ENCODE measurements around the gene CC2D2A.

CC2D2A gene

DNA sequence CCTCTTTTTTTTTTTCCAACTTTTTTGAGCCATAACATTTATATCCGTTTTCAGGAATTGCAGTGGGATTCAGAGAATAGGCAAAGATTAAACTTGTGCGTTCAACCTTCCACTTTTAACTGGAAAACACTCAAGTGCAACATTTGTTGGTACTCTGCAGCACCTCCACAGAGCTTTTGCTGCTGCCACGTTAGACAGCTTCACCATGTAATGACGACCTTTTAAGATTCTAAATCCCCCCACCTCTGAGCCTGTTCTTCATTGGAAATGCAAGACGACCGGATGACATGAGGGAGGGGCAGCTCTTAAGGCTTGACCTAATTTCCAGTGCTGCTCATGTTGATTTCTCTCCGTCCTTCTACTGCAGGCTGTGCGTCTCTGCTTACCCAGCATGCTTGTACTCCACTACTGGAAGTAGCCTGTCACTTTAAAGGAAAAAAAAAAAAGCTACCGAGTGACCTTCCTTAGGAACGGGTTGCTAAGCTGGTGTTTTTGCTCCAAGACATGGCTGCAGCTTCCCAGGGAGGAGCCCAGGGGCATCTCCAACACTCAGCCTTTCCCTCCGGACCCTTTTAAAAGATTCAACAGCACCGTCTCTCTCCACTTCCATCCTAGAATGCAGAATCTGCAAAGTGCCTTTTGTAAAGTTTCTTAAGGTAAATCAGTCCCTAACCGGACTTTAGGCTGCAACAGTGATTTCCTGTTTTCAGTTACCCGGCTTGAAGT lies at the start of gene CC2D2A:
TSS of gene CC2D2A (plus strand) at position 481 of the 726 bp plus-strand sequence. CDS start 6,051 bp downstream, outside the sequence.
- DNase-seq (ENCODE audit: low read depth in 2 of 2): no peak

DNA sequence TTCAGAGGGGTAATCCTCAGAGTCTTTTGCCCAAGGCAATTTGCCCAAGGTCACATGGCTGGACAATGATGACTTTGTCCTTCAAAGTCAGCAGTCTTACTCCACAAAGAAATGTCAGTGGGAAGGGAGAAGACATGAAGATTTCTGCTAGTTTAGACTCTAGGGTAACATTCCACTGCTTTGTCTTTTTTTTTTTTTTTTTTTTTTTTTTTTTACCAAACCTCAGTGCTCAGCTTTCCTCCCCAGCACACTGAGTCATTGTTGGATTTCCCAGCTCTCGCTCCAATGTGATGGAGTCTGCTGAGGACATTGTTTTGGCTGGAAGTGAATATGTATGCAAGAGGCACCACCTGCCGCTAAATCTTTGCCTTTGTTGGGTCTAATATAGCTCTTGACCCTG lies 49.0 kb upstream of the CC2D2A start:
- DNase-seq (ENCODE audit: low read depth in 2 of 2): no peak

DNA sequence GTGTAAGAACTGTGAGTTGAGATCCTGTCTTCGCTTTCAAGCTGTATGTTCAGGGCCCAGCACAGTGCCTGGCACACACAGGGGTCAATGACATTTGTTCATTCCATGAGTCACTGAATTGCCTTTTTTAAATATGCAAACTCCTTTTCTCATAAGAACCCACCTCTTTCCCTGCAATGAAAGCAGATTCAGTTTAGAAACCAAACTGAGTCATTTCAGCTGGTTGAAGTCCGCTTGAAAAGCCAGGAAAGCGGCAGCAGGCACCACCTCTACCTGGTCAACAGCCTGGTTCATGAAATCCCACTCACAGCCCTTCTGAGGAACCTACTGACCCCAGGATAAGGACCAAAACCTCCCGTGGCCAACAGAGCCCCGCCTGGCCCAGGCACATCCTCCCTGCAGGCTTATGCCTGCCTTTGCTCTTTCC lies 46.4 kb upstream of the CC2D2A start:
- no peak for DNase-seq (ENCODE audit: low read depth in 2 of 2)

DNA sequence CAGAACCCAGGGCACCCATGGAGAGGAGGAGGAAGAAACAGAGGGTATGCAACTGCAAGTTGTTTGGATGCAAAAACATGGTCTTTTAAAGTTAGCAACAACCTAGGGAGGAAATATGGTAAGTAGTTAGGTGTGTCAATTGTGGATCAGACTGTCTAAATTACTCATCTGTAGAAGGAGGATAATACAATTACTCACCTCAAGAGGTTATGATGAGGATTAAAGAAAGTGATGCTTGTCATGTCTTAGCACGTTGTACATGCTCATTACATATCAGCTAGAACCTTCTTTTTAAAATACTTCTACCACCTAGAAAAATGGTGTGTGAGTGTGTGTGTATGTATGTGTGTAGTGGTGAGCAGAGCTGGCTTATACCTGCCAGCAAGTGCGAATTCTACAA lies 44.2 kb upstream of the CC2D2A start:
- no peak for DNase-seq (ENCODE audit: low read depth in 2 of 2)

DNA sequence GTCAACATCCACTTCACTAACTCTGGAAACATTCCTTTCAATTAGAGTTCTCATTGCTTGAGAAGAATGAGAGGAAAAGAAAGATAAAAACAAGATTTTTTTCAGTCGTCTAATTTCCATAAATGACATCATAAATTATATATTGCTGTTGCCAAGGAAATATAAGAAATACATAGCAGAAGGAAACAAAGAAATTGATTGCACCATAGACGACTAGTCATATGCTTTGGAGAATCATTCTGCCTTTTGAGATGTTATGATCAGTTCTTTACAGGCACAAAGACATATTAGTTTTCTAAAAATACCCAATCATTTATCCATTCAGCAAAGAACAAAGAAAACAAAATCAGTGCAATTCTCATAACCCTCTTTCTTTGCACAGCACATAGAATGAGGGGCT lies 42.5 kb upstream of the CC2D2A start:
- DNase-seq (ENCODE audit: low read depth in 2 of 2): no peak

DNA sequence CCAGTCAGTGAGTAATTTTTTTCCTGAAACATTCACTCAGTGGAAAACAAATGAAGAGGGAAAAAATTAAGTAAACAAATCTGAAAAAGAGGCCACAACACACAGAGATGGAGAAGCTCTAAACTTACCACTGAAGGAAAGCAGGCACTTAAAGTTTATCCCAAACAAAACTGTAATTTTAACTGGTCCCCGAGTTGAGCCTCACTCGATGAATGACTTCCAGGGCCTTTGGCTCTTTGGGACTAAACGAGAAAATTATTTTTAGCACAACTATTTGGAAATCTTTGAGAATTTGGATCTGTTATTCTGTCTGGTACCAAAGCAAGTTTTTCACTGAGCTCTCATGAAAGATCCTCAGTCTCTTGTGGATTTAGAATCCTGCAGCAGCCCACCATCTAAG lies 42.0 kb upstream of the CC2D2A start, which contains the start of gene C1QTNF7:
TSS of gene C1QTNF7 (plus strand) at position 333 of the 400 bp plus-strand sequence. CDS start 7,711 bp downstream, outside the sequence.
- no peak for DNase-seq (ENCODE audit: low read depth in 2 of 2)

DNA sequence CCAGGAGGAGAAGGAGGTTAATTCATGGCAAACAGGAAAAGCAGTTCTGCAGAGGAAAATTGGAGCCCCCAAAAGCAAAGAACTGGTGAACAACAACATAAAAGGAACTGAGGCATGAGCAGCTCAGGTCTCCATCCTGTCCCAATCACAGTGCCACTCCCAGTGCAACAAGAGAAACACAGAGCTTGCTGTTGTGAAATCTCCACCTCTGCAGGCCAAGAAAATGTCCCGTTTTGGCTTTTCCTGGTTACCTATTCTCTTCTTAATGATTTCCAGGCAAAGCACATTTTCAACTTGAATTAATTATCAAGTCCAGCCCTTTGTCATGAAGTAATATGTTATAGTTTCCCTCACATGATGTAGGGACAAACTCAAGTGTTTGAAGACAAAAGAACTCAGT lies 41.1 kb upstream of the CC2D2A start:
- DNase-seq (ENCODE audit: low read depth in 2 of 2): no peak

DNA sequence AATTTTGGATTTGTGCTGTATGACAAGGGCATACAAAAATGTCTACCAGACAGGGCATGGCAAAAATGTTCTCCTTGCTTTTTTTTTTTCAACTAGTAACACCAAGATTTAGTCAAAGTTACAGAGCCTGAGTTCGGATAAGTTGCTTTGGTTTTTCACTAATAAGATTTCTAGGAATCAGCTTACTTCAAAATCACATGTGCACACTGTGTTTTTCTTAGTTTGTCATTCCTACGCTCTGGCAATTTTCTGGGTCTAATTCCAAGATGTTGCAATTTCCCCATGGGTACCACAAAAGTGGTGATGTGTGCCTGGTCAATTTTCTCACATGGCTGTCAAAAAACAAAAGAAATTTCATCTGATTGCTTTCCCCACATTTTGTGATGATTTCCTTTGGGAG lies 35.6 kb upstream of the CC2D2A start:
- no peak for DNase-seq (ENCODE audit: low read depth in 2 of 2)

DNA sequence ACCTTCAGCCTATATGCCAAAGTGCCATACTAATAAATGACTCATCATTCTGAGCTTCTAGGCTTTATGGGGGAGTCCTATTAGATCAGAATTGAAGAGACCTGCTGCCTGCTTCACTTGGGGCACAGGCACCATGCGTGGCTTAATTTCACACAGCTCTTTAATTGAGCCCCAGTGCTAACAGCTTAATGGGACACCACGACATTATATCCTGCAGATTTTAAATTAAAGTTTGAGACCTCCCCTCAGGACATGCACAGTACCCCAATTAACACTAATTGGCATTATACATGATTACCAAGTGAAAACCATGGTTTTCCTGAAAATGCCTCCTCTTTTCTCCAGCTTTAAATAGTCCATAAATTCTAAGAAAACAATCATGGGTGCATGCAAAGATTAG lies 35.0 kb upstream of the CC2D2A start:
- no peak for DNase-seq (ENCODE audit: low read depth in 2 of 2)

DNA sequence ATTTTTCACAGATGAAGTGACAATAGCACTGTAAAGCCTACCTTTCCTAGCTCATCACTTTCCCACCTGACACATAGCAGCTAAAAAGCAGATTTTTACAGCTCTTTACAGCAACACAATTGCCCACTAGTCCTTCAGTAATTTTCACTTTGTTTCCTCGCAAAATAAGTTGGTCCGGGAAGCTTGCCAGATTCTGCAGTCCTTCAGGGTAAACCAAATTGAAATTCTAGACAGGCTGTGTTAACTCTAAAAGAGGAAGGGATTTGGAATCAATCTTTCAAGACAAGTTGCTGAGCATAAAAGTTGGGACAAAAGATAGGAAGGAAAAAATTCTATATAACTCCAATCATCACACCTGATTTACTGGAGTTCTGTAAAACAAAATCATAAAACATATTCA lies 33.2 kb upstream of the CC2D2A start:
- no peak for DNase-seq (ENCODE audit: low read depth in 2 of 2)

DNA sequence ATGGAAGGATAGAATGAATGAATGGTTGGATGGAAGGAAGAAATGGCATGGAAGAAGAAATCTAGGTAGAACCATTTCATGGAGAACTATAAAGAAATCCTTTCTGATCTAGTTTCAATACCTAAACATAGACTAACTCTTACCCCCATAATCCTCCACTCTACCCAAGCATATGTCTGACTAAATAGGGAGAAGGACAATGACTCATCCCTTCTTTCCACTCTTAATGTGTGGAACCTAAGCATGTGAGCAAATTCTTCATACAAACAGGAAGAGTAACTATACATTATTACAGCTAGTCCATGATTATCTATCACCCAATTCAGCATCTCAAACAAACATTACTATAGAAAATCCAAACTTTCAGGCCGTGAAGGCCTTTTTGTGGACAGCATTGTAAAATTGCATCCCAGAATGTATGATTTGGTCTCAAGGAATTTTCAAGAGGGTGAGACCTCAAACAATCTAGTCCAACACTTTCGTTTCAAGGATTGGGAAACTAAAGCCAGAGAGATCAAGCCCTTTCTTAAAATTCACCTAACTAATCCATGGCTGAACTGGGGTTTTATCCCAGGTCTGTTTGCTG lies 30.6 kb upstream of the CC2D2A start:
- no peak for DNase-seq (ENCODE audit: low read depth in 2 of 2)

DNA sequence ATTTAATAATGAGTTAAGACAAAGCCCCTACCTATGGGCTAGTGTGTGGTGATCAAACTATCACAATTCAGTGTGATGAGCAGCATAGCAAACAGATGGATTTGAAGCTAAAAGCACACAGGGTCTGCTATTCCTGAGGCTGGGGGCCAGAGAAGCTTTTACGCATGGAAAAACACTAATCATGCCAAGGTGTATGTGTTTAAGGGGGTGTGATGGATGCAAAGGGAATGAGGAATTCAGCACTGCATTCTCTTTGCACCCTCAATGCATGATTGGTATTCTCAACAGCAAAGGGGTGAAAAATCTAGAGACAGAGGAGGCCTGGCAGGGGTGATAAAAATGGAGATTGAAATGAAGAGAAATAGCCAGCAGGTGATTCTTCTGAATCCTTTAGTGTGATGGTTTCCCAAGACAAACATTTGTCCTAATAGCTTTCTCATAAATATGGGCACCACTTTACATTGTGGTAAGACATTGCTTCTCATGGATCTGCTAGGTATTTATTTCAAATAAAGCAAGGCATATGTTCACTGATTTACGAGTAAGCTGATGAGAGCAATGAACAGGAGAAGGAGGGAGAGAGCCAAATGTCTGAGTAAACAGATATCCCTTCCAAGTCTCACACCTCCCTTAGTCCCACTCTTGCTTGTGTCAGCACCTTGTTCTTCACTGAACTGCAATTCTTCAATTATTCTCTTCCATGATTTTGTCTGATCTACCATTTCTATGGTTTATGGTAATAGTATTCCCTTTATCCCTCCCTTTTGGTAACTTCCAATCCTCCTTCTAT lies 26.1 kb upstream of the CC2D2A start:
- DNase-seq (ENCODE audit: low read depth in 2 of 2): no peak

DNA sequence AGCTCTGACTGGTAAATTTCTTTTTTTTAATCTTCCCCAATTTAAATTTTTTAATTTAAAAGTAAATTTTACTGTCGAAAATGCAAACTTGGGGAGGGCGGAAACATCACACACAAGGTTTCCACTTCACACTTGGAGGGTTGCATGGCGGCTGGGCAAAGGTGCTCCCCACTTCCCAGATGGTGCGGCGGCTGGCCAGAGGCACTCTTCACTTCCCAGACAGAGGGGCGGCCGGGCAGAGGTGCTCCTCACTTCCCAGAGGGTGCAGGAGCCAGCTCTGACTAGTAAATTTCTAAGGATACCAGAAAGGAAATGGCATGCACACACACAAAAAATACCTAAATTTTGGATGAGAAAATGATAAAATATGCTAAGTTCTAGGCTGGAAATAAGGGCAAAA lies 25.4 kb upstream of the CC2D2A start:
- no peak for DNase-seq (ENCODE audit: low read depth in 2 of 2)

DNA sequence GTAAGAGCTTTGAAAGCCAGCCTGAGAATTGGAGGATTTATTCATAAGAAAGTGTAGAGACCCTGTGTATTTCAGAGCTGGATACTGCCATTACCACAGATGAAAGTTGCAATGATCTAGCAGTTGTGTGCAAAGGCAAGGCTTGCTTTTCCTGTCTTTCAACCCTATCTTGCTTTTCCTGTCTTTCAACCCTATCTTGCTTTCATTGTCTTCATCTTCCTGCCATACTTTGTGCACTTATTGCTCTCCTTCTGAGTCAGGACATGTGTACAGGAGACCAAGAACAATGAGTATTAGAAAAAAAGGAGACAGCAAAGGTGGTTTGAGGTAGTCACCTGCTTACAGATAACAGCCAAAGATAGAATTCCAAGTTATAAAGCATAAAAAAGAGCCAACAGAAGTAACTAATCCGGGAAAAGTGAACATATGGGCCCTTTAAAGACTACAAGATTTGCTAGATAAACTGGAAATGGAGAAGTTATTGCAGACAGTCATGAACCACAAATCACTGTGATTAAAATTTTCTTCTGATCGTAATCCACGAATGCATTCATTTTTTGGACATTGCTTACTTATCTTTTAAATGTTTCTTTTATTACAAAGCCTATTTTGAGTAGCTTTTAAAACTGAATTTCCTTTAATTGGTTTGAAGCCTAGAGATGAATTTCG lies 24.7 kb upstream of the CC2D2A start:
- no peak for DNase-seq (ENCODE audit: low read depth in 2 of 2)

DNA sequence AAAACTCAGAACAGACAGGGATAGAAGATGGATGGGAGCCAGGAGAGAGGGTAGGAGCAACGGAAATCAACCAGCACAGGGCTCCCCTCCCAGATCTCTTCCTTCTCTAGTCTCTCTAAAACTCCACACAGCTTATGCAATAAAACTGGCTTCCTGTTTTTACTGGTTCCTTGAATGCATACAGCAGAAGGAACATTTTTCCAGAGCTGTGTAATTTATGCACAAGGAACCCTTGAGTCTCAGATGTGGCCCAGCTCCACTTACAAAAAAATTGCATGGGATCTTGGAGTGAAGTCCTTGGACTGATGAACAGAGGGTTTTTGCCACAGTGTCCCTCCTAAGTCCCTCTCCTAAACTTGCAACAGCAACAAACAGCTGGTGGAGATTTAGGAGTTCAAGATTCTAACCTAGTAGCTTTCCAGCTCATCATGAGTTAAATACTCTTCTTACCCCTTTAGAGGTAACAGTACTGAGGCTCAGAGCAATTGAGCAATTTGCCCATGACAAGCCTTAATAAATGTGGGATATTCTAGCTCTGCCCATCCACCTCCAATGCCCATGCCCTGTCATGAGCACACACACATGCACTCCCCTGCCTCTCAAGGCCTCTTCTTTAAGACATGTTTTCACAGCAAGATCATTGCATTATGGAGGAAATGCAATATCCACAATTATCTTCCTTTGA lies 18.4 kb upstream of the CC2D2A start:
- DNase-seq (ENCODE audit: low read depth in 2 of 2): no peak

DNA sequence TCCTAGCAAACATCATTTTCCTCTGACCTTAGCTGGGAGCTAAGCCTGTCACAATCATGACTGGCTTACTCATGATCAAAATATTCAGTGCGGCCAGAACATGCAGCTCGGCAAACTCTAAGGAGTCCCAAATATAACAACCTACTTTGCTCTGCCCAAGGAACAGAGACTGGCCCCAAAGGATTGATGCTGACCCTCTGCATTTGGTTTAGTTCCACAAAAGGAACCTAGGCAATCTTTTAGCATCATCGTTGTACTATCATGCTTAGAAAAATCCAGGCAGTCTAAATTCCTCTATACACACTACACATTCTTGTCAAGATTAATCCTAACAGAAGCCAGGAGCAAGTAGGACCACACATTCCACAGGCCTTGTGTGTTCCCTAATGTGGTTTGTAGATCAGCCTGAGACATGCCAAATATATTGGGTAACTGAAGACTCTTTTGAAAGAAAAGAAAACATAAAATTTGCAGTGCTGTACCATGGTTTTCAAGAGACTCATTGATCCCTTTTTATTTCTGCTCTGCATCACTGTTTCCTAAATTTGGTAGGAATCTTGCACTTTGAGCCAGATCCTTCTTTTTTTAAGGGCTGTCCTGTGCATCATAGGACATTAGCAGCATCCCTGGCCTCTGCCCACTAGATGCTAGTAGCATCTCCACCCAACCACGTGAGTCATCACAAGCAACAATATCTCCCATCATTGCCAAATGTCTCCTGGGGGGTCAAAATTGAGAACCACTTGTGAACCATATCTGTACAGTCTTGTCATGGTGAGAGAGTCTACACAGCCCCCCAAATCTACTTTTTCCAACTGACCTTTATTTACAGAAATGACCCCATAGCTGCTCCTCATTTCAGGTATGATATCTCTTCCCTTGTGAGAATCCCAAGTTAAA lies 17.6 kb upstream of the CC2D2A start:
- DNase-seq (ENCODE audit: low read depth in 2 of 2): no peak

DNA sequence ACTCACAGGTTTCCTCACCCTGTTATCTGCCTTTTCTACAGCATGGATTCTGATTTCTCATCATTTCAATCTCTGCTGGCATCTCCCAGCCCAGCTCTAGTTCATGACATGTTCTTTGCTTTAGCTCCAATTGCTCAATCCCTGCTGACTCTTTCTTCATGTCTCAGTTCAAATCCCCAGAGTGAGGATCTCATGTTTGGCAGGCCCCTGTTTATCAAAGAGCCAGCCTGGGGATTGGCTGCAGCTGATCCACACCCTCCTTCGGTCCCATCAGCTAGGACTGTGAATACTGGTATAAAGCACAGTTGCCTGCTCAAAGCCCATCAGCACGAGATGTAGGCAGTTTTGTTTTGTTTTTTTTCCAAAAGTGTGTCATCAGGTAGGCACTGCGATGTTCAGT lies 14.4 kb upstream of the CC2D2A start:
- DNase-seq (ENCODE audit: low read depth in 2 of 2): no peak

DNA sequence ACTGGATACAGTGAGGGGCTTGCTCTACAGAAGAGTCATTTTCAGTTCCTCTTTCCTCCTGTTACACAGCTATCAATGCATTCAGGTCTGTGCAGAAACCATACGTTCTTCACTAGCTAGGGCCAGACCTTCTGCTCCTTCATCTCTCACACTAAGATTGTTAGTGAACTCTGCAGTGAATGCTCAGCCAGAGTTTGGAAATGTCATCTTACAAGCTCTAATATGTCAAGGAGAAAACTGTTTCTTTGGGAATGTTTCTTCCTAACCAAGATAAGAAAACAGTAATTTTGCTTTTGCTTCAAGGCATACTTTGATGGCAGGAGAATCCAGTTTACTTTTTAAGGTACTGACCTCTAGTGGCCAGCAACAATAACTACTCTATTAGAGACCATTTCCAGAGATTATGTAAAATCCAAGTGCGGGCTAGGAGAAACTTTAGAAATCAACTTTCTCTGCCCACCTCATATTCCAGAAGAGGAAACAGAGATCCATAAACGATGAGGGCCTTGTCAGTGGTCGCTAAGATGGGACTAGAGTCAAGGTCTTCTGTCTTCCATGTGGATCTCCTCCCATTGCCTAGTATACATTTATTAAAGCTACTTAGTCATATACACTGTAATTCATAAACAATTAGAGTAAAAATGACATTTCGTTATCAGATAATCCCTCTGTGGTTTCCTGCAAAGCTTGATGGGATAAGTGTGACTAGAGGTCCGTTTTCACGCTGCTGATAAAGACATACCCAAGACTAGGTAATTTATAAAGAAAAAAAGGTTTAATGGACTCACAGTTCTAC lies 12.1 kb upstream of the CC2D2A start:
- no peak for DNase-seq (ENCODE audit: low read depth in 2 of 2)

DNA sequence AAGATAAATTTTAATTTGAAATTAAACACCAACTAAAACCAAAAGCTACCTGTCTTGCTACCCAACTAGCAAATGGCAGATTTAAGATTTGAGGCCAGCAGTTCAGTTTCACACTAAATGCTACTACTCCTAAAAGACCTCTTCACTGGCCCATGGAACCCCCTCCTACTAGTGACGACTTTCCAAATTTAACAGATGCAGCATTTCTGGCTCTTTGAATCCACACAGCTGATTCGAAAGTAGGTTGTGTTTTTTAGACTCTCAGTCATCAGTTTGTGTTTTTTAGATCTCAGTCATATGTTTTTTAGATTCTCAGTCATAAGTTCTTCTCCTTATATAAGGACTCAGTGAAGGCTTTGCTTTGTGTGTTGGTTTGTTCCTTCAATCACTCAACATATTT lies 11.1 kb upstream of the CC2D2A start:
- DNase-seq (ENCODE audit: low read depth in 2 of 2): no peak

DNA sequence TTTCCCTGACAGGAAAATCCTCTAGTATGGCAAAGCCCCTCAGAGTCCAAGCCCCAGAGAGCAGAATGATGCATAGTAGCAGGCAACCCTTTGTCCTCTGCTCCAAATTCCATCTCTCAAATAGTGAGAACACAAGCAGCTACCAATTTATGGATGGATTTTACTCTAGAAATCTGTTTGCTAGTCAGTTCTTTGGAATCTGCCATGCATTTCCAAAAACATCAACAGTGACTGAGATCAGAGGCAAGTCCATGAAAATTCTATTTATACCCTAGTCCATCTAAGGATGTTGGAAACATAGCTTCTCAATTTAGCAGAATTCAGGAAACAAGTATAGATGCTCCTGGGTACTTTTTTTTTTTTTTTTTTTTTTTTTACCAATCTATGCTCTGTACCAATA lies 10.0 kb upstream of the CC2D2A start:
- no peak for DNase-seq (ENCODE audit: low read depth in 2 of 2)
